GM19324 (cell line): Measurements from ENCODE around the gene TXNDC2.
"Not testable (repeated sequence)": the region's sequence is repeated elsewhere in the genome, so short reads cannot be mapped to it uniquely, and the experiment has no call there.

Experiments used
- ATAC-seq: cut with Tn5 transposase; IDR thresholded peaks from one replicate; pipeline ENCODE4 v1.9.1; 2021; ENCODE audit warnings: mild to moderate bottlenecking, moderate library complexity; ENCODE audit not compliant: unreplicated experiment, low FRiP score

The TXNDC2 gene

DNA sequence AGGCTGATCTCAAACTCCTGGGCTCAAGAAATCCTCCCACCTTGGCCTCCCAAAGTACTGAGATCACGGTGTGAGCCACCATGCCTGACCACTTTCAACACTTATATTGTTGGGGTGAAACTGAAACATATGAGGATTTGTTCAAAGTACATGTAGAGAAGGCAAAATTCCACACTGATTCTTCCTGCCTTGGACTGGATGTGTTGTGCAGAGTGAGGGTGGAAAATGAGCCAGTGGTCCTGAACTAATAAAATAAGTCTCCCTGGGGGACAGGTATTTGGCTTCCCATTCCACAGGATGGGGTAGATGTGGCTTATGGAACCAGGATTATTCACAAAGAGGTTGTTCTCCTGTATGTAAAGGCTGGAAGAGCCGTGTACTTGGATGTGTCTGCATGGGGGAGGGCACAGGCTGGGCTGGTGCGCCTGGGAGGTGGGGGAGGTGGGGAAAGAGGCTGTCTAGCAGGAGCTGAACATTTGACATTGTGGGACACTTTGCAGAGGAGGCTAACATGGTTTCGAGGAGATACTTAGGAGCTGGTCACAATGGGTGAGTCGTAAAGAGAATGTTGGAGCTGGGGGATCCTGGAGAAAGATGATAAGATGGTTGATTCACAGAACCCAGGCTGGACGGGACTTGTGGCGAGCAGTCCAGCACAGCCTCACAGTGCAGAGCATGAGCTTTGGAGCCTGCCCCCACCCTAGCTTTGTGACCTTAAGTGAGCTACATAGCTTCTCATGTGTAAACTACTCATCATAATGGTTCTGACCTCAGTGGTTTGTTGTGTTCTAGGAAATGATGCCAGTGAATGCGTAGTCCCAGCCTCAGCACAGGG lies at the start of gene TXNDC2:
TSS of gene TXNDC2 (plus strand) at position 804 of the 835 bp plus-strand sequence. CDS start 708 bp downstream, outside the sequence.
- ATAC-seq: no peak

DNA sequence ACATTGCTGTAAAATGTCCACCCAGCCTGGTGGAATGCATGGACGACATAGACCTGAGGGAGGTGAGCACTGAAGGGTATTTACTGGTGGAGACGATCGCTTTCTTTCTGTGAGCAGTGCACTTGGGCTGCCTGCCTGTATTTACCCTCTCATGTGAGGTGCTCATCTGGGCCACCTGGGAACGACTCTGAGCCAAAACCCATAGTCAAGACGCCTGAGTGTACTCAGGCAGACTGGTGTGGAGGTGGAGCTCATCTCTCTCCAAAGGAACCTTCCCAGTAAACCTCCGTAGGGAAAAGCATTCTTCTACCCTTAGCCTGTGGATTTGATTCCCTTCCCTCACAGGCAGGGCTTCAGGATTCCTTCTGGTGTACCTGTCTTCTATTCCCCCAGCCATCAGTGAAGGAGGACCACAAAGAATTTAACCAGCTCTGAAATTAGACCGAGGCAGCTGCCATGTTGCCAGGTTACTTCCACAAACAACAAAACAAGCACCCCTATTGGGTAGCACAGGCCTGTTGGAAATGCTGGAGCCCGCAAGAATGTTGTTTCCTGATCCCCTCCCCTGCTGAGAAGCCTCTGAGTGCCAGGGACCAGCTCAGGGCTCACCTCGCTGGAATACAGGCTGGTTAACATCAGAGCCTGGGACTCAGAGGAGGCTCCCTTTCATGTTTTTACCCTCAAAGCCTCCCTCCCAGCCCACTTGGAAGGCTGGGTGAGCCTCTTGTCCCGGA lies 47.5 kb upstream of the TXNDC2 start:
- no peak for ATAC-seq

DNA sequence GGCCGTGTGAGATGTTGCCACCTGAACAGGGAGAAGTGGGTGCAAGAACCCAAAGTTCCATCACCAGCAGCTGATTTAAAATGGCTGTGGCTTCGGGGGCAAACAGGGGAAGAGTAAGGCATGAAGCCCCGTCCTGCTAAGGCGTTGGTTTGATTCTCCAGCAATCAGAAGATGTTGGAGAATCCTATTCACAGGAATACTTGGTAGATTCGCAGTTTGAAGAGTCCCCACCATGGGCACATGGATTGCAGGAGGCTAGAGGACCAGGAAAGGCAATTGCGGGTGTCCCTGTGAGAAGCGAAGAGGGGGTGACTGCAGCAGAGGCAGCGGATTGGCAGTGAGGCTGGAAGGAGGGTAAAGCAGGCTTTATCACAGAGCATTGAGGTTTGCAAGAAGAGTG lies 46.6 kb upstream of the TXNDC2 start:
- no peak for ATAC-seq

DNA sequence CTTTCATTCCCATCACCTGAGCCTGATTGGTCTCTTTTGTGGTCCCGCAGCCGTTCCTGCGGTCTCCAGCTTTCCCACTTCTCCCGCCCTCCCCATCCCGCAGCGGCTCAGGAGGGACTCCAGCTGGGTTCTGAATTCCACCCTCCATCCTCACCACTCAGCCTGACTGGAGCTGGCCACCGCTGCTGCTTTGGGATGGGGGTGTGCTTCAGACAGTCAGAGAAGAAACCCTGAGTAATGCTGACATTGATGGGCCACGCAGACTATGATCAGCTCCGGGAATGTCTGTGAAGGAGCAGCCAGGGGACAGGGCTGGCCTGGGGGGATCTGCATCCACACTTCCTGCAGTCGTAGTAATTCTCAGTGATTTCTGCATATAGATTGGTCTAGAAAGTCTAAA lies 45.9 kb upstream of the TXNDC2 start:
- ATAC-seq: no peak

DNA sequence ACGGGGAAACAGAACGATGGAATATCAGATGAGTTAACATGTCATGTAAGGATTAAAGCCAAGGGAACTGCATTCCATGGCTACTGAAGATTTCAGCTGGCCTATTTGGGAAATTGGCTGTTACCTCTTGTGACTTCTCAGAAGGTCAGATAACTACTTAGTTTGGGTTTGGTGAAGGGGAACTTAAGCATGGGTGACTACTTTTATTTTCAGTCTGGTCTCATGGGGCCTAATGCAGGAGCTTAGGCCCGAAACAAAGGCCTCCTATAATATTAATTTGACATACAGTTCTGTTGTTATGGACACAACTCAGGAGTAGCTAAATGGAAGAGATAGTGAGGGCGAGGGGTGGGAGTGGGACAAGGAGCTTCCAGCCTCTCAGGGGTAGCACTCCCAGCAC lies 44.0 kb upstream of the TXNDC2 start:
- ATAC-seq: no peak

DNA sequence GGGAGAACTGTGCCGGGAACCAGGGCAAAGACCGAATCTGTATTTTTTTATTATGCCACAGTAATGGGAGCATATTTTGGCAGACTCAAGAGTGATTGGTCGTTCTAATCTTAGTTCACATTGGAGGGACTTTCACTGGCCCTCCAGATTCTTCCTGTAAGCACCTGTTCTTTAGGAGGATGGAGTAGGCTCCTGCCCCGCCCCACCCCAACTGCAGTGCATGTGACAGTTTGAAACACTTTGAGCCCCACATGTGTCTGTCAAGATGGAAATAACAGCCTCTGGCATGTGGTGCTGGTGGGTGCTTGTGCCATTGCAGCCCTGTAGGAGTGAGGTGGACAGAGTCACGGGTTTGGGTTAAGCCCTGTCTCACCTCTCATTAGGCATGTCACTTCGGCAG lies 43.3 kb upstream of the TXNDC2 start:
- no peak for ATAC-seq

DNA sequence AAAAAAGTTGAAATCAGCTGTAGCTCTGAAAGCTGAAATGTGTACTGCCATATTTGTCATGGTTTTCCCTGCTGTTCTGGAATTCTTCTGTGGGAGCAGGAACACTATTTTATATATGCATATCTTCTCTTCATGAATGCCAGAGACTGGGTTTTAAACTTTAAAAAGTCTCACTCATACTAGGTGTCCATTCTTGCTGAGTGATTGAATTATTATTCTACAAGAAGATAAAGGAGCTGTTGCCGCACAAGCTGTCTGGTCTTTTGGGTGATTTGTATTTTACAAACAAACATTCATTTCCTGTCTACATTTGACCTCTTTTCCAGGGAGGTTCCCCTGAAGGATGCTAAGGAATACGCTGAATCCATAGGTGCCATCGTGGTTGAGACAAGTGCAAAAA lies 40.5 kb upstream of the TXNDC2 start:
- no peak for ATAC-seq

DNA sequence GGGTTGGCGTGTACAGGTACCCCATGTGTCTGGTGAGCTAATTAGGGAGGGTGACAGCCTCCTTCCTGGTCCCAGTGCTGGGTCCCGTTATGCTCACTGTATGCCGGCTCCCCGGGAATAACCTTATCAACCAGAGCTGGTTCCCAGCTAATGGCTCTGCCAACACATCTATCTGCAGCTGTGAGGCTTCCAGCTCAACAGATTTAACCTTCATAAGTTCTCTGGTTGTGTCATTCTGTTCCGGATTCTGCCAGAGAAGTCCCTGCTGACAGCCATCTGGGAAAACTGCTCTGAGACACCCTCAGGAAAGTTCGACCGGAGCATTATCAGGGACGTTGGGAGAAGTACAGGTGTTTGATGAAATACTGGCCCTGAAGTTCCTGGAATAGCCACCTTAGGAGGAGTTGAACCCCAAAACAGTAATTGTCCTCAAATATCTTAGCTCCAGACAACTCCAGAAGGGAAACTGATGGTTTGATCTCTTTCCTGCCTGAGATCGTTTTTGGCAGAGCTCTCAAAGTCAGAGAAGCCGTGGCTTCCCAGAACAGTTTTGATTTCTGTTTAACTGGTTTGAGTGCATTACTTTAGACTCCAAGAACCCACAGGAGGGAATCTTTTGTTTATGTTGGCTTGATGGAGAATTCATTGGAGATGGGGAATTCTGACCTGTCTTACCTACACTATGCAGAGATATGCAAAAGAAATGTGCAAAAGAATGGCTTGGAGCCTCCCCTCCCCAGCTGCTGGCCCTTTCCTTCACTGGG lies 39.4 kb upstream of the TXNDC2 start:
- ATAC-seq: no peak

DNA sequence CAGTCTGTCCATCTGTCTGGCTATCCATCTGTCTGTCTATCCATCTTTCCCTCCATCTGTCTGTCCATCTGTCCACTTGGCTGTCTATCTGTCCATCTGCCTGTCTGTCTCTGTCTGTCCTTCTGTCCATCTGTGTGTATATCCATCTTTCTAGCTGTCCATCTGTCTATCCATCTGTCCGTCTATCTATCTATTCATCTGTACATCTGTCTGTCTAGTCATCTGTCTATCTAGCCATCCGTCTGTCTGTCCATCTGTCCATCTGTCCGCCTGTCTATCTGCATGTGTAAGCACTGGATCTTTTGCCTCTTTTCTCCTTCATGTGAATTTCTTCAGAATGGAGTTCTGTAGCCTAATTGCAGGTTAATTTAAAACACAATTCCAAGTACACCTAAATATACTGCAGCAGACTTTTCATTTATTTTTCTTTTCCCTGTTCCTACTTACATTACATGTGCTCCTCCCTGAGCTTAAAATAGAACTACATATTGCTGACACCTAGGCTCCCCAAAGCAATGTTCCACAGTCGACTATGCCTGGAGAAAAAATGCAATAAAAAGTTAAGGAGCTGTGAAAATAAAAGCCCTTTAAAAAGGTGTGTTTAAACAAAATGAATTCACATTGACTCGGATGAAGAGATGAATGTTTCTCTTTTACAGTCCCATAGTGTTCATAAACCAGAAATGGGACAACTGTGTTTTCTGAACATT lies 37.4 kb upstream of the TXNDC2 start:
- no peak for ATAC-seq

DNA sequence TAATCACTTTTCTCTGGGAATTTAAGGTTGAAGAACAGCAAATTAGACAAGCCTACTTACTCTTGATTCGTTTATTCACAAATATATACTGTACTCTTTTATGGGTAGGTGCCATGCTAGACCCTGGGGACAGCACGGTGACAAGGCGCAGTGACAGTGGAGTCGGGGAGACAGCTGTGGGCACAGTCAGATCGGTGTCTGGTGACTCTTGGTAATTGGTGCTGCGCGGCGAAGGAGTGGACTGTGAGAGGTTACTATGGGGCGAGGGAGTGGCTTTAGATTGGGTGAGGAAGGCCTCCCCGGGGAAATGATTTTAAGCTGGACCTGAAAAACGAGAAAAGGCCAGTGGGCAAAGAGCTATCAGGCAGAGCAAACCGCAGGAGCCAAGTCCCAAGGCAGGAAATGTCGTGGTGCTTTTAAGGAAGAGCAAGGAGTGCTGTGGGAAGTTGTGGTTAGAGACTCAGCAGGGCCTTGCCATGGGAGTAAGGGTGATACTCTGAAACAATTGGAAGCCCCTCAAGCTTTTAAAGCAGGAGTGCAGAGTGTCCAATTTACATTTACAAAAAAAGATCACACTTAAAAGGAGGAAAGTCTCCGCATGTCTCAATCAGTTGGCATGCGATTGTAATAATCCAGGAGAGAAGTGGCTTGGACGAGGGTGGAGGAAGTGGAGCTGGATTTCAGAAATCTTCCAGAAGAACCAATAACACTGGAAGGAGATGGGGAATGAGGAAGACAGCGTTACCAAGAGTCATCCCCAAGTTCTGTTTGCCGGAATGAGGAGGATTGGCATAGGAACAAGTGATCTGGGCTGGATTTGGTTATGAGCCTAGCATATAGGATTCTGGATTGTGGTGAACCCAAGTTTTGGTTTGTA lies 36.1 kb upstream of the TXNDC2 start:
- no peak for ATAC-seq

DNA sequence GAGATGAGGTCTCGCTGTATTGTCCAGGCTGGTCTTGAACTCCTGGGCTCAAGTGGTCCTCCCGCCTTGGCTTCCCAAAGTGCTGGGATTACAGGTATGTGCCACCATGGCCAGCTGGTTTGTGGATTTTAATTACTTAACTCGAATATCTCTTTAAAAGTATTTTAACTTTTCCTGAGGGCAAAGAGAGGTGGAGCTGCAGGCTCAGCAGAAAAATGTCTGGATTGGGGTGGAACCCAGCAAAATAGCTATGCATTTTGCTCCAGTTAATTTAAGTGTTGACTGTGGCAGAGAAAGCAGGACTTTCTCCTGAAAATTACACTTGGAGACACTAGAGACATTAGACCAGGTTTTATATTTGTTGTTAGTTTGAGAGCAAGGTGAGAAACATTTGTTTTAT lies 35.5 kb upstream of the TXNDC2 start:
- ATAC-seq: no peak

DNA sequence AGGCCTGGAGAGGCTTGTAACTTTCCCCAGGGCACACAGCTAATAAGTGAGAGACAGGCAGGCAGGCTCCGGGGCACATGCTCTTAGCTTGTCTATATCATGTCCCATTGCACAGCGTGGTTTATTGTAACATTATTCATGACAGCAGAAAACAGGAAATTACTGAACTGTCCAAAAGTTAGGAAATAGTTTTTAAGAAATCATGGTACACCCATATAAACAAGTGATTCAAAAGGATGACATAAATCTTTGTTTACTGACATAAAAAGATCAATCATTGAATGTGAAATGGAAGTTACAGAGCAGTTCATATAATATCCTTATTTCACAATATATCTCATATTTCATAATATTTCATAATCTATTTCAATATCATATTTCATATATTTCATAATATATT lies 34.3 kb upstream of the TXNDC2 start:
- no peak for ATAC-seq

DNA sequence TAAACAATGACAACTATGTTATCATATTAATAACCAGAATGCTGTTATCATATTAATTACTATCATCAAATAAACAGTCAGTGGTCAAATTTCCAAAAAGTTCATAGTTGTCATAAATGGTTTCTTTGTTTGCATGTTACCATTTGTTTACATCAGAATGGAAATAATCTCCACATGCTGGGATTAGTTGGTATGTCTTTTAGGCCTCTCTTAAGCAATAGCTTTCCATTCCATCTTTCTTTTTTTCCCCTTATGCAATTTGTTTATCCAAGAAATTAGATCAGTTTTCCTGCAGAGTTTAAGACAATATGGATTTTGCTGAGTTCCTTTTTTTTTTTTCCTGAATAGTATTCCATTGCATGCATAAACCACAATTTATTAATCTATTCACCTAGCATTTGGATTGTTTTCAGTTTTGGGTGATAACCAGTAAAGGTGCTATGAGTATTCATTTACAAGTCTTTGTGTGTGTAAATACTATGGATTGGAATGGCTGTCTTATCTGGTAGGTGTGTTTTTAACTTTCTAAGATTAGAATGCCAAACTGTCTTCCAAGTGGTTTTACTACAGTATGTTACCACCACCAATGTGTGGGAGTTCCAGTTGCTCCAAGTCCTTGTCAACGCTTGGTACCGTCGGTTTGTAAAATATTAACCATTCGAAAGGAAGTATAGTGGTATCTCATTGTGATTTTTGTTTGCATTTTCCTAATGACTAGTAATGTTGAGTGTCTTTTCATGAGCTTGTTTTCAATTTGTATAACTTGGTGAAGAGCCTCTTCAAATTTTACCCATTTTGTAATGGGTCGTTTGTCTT lies 33.3 kb upstream of the TXNDC2 start:
- ATAC-seq: no peak

DNA sequence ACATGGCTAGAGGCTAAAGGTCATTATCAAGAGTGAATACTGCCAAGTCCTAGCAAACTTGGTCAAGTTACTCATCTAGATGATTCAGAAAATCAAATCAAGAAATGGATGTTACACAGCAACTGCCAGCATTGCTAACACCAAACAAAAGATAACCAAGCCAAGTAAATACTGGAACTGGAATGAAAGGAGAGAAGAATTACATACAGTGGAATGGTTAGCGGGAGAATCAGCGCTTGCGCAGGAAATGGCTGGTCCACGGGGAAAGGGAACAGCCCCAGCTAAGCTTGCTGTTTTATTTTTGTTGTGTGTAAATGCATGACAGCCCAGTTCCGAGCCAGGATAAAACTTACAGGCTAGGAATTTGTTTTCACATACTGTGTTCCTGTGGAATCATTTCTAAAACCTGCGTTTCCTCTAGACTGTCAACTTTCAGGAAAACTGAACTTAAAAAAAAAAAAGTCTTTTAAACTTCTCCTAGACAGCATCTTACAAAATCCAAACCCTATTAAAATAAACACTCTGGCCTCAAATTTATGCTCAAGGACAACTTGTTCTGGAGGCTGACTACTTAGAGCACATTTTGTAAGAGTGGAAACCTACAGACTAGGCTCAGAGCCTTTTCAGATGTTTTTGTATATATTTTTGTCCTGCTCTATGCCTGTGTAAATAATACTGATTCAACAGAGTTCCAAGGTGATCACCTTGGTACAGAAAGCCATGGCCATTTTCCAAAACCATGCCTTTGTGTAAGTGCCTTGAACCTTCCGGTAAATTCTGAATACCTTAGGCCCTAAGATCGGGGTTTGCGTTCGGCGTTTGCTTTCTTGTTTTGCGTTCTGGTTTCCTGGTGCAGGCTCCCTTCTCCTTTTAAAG lies 30.7 kb upstream of the TXNDC2 start:
- ATAC-seq: no peak

DNA sequence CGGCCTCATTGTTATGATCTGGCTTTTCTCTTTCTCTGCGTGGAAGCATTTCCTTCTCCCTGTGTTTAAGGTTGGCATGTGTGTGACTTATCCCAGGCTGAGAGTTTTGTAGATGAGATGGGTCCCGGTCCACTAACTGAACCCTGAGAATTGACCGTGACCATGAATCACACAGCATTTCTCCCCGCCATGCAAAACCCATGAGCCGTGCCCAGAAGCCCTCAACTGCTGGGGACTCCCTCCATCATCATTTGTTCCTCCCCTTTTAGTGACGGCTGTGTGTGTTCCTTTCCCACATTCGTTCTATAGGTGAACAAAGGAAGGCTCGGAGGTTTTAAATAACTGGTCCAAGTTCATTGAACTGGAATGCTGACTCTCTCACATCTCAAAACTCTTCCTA lies 30.1 kb upstream of the TXNDC2 start:
- no peak for ATAC-seq

DNA sequence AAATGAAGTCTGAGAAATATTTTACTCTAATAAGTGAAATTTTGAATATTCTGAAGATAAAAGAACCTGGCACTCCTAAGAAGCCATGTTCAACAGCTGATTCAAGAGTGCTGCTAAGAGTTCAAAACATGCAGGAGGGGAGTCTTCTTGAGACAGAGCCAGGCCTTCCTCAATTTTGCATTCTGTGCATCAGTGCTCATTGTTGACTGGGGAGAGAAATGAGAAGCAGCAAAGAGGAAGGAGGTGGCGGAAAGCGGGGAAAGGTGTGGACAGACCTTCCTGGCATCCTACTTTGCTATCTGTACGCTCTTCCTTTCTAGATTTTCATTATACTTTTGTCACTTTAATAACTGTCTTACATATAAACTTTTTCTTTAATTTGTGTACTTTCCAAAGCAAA lies 29.7 kb upstream of the TXNDC2 start:
- no peak for ATAC-seq

DNA sequence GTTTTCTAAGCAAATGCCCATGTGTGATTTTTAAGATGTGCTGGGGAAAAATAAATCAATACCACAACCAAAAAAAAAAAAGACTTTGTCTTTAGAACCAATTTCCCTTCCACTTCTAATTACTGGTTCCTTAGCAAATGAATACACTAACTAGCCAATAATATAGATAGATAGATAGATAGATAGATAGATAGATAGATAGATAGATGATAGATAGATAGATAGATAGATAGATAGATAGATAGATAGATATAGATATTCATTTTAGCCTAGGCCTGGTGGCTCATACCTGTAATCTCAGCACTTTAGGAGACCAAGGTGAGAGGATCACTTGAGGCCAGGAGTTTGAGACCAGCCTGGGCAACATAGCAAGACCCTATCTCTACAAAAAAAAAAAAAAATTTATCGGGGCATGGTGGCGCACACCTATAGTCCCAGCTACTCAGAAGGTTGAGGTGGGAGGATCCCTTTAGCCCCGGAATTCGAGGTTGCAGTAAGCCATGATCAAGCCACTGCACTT lies 28.2 kb upstream of the TXNDC2 start:
- ATAC-seq: not testable (repeated sequence)

DNA sequence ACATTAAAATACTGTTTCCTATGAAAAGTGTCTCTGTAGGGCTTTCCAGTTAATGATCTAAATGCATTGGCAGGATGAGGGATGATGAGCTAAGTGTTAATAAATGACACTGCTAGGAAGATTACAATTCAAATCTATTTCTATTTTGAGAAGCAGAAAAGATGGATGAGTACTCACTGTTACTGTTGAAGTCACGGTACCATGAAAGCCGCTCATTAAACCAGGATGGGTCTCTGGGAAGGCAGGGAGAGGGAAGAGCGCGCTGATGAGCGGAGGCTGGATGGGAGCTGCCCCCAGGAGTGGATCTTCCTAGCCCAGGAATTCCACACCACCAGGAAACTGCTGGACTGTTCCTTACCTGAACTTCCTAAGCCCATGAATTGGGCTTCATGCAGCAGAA lies 27.1 kb upstream of the TXNDC2 start:
- ATAC-seq: no peak
